Tibial nerve (tissue), 4 donors: ENCODE measurements around the gene FBLN2.
"Not testable (repeated sequence)": the region's sequence is repeated elsewhere in the genome, so short reads cannot be mapped to it uniquely, and the experiment has no call there.

ENCODE experiments used
- EP300 ChIP-seq, 2 donors: sonication (generic); formaldehyde crosslinking; IDR thresholded peaks; one replicate each; pipeline ENCODE4 v1.6.1; 2017; ENCODE audit warnings: antibody characterized with exemption in 2 of 2, mild to moderate bottlenecking in 1 of 2
- TF ChIP-seq, protein P1 (sequence below), 5 experiments: fragments of 200-600 bp in 3 of 5; fragments of 450-650 bp in 2 of 5; sonication (generic) in 3 of 5; IDR thresholded peaks; one replicate each; pipeline ENCODE4 v1.5.1; 2016 to 2019; ENCODE audit warnings: antibody characterized with exemption in 5 of 5, mild to moderate bottlenecking in 3 of 5, moderate library complexity in 2 of 5

DNA sequence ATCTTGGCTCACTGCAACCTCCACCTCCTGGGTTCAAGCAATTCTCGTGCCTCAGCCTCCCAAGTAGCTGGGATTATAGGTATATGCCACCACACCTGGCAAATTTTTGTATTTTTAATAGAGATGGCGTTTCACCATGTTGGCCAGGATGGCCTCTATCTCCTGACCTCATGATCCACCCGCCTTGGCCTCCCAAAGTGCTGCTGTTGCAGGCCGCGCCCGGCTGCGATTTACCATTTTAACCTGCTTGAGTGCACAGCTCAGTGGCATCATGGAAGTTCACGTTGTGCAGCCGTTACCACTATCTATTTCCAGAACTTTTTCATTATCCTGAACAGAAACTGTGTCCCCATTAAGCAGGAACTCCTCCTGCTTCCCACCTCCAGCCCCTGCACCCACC is 13.5 kb downstream of the FBLN2 start:
- TF ChIP-seq EP300 (IDR thresholded peaks at IDR 0.05) = not testable (repeated sequence)
- TF ChIP-seq, protein P1, sequence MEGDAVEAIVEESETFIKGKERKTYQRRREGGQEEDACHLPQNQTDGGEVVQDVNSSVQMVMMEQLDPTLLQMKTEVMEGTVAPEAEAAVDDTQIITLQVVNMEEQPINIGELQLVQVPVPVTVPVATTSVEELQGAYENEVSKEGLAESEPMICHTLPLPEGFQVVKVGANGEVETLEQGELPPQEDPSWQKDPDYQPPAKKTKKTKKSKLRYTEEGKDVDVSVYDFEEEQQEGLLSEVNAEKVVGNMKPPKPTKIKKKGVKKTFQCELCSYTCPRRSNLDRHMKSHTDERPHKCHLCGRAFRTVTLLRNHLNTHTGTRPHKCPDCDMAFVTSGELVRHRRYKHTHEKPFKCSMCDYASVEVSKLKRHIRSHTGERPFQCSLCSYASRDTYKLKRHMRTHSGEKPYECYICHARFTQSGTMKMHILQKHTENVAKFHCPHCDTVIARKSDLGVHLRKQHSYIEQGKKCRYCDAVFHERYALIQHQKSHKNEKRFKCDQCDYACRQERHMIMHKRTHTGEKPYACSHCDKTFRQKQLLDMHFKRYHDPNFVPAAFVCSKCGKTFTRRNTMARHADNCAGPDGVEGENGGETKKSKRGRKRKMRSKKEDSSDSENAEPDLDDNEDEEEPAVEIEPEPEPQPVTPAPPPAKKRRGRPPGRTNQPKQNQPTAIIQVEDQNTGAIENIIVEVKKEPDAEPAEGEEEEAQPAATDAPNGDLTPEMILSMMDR (IDR thresholded peaks at IDR 0.05) = not testable (repeated sequence)
